HG03565 (cell line): ENCODE measurements around the gene RPRD1A.
A peak's percentile ranks its signal among the peaks of the same experiment; 100 is the strongest.
"Not testable (repeated sequence)": the region's sequence is repeated elsewhere in the genome, so short reads cannot be mapped to it uniquely, and the experiment has no call there.

Experiments
- ATAC-seq: cut with Tn5 transposase; IDR thresholded peaks from one replicate; pipeline ENCODE4 v1.9.1; 2021; ENCODE audit warnings: mild to moderate bottlenecking, moderate library complexity; ENCODE audit not compliant: unreplicated experiment

RPRD1A gene

DNA sequence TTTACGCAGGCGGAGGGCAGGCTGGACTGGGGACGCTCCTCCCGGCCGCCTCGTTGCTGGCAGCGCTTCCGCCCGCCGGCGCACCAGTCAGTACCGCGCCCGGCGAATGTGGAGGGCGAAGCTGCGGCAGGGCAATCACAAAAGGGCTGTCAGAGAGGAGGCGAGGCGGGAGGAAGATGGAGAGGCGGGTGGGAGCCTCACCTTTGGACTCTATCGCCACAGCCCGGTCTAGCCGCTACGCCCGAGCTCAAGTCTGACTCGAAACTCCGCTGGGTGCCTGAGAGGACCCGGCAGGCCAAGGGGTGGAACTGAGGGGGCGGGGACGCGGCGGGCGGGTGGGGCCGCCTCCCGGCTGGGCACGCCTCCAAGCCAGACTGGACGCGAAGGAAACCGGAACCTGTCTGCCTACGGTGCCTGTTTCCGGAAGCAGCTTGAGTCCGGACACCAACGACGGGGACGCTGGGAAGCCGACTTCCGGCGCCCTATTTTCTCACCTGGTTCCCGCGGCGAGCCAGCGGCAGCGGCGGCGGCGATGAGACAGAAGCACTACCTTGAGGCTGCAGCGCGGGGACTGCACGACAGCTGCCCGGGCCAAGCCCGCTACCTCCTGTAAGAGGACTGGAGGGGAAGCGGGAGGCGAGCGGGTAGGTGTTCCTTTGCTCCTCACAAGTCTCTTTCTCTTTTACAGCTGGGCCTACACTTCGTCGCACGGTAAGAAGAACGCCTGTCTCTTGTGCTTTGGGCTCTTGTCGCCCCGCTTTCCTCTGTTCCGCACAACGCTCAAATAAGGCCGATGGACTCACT, 95.0 kb downstream of the RPRD1A start, which contains the start of gene RMP24:
Gene RMP24, plus strand, starts transcription at position 483 of the 804 bp plus-strand sequence.
- ATAC-seq, result peak; percentile 77

DNA sequence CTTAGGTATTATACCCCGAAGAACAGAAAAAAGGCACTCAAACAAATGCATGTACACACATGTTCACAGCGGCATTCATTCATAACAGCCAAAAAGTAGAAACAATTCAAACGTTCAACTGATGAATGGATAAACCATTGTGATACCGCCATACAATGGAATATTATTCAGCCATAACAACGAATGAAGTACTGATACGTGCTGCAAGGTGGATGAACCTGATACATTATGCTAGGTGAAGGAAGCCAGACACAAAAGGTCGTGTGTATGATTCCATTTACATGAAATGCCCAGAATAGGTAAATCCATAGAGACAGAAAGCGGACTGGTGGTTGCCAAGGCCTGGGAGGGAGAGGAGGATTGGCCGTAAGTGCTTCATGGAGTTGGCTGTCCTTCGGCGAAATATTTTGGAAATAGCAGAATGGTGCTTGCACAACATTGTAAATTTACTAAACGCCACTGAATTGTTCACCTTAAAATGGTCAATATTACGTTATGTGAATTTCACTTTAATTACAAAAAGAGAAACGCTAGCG, 95.6 kb downstream of the RPRD1A start:
- ATAC-seq, result peak; percentile 12

DNA sequence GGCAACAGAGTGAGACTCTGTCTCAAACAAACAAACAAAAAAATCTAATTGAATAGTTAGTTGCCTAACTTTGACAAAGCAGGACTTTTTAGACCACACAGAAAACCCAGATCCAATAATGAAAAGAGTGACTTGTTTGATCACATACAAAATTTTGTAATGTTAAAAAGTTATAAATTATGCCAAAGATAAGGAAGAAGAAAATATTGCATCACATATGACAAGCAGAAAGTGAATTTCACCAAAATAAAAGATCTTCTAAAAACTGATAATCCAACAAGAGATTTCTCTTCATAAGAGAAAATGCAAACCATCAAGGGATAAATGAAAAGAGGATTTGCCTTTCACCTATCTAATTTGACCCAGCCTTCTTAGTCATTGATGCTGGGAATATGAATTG, 97.7 kb downstream of the RPRD1A start:
- ATAC-seq, result no peak

DNA sequence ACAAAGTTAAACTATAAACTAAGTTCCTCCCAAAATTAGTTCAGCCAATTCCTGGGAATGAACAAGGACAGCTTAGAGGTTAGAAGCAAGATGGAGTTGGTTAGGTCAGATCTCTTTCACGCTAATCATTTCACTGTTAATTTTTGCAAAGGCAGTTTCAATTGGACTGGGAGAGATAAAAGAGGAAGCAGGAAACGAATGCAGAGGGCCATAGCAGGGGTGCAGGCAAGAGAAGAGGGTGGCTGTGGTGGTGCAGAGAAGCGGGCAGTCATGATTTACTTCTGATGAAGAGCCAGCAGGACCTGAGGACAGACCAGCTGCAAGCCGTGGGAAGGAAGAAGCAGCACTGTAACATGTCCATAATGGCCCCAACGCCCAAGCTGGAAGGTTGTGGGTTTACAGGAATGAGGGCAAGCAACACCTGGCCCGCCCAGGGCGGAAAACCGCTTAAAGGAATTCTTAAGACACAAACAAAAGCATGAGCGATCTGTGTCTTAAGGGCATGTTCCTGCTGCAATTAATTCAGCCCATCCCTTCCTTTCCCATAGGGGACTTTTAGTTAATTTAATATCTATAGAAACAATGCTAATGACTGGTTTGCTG, 99.0 kb downstream of the RPRD1A start:
- ATAC-seq, result no peak

DNA sequence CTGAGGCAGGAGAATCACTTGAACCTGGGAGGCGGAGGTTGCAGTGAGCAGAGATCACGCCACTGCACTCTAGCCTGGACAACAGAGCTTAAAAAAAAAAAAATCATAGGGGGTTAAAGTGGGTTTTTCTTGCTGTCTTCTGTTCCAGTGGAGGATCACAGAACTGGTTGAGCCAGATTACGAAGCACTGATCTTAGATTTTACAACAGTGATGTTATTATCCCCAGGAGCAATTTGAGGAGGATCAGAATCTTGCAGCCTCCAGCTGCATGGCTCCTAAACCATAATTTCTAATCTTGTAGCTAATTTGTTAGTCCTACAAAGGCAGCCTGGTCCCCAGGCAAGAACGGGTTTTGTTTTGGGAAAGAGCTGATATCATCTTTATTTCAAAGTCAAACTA, 99.5 kb downstream of the RPRD1A start:
- not testable (repeated sequence) for ATAC-seq

DNA sequence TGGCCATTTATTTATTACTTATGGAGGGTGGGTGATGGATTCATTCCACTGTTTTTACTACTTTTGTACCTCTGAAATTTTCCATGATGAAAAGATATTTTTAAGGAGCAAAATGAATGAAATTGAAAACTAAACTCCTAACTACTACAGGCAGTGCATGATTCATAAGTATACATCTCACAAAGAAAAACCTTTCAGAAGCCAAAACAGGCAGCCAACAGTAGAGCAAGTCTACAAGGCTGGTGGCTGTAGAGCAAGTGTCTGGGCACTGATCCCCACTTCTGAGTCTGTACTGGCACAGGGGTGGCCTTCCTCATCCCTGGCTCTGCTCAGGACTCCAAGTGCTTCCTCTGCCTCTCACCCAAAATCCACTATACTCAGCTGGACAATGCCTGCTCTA, 103.0 kb downstream of the RPRD1A start:
- ATAC-seq, result no peak

DNA sequence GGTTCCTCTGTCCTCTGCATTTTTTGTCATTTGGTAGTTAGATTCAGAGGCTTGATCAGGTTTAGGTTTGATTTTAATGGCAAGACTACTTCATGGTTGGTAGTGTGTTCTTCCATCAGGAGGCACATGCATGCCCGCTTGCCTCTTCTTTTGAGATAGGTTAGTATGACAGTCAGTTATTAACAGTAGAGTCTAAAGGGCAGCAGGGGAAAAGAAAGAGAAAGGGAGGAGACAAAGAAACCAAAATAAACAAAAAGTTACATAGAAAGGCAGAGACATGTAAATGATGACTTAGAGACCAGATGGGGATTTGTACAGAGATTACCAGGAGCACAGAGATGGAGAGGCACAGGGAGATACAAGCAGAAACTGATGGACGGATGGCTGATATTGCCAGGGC, 105.0 kb downstream of the RPRD1A start:
- no peak for ATAC-seq

DNA sequence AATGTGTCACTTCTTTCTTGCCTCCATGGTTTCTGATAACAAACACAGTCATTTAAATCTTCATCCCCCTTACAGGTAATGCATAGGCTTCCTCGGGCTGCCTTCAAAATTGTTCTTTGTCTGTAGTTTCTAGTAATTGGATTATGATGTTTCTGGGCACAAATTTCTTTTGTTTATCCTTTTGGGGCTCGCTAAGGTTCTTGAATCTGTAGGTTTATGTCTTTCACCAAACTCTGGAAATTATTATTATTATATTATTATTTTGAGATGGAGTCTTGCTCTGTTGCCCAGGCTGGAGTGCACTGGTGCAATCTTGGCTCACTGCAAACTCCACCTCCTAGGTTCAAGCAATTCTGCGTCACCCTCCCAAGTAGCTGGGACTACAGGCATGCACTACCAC, 111.1 kb downstream of the RPRD1A start:
- ATAC-seq, result no peak

DNA sequence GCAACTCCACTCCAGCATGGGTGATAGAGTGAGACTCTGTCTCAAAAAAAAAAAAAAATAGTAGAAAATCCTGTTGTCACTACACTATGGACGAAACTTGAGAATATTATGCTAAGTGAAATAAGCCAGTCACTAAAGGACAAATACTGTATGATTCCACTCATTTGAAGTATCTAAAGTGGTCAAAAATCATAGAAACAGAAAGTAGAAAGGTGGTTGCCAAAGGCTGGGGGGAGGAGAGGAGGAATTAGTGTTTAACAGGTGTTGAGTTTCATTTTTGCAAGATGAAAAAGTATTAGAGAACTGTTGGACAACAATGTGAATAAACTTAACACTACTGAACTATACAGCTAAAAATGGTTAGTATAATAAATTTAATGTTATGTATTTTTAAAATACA, 113.7 kb downstream of the RPRD1A start:
- ATAC-seq, result no peak

DNA sequence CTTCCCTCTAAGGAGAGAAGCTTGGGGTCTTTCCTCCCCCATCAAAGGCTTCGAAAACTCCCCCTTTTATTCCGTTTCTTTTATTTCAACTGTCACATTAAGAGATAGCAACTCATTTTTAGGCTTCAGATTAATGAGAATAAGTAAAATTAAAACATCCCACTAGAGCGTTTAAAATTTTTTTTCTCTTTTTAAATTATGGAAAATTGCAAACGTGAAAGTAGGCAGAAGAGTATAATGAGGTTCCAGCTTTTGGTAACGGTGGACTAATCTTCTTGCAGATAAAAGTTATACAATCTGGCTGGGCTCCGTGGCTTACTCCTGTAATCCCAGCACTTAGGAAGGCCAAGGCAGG, 116.8 kb downstream of the RPRD1A start:
- ATAC-seq, result no peak

DNA sequence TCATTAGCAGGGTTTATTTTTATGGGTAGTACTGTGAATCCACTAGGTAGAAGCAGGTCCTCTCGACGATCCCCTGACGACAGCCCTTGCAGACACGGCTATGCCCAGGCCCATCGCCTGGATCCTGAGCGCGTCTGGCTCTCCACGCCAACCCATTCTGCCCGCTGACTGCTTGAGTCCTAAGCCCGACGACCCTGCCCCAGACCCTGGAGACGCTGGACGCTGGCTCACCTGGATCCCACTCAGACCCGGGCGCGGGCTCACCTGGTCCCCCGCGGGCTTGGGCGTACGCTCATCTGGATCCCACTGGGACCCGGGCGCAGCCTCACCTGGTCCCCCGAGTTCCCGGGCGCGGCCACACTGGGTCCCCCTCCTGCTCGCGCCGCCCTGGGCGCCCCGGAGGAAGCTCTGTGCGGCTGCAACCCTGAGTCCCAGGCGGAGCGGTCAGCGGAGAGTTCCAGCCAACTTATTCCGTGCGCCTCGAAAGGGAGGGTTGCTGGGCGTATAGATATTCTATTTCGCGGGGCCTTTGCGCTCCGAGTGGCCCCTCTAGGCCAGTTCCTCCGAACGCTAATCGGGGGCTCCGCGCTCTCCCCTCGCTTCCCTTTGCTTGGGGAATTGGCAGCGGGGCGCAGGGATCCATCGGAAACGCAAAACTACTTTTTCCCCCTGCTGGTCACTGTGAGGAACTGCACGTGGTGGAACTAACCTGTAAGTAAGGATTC, 117.3 kb downstream of the RPRD1A start:
- no peak for ATAC-seq

DNA sequence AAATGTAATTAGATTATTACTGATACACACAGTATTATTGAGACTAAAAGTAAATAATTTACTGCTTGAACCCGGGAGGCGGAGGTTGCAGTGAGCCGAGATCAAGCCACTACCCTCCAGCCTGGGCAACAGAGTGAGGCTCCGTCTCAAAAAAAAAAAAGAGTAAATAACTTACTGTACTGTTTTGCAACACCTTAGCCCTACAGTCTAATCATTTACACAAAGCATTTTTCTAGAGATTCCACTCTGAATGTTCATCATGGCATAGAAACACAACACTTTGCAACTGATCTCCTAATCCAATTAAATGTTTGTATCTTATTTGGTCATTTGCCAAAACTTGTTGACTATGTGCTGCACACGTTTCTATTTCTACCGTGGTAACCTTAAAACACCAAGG, 118.3 kb downstream of the RPRD1A start:
- ATAC-seq, result no peak

DNA sequence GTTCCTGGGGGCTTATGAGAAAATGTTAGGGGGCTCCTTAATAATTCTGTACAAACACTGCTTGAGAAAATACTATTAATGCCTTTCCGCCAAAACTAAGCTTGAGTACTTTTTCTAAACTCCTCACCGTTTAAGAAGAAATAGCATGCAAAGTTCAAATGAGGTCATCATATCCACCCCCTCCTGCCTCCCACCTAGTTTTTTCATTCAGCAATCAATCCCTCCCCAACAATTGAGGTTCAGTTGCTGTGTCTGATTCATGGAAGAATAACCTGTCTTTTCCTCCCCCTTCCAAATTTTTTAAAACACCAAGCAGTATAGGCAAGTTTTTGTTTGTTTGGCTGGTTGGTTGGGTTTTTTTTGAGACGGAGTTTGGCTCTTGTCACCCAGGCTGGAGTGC, 119.3 kb downstream of the RPRD1A start:
- ATAC-seq, result no peak

DNA sequence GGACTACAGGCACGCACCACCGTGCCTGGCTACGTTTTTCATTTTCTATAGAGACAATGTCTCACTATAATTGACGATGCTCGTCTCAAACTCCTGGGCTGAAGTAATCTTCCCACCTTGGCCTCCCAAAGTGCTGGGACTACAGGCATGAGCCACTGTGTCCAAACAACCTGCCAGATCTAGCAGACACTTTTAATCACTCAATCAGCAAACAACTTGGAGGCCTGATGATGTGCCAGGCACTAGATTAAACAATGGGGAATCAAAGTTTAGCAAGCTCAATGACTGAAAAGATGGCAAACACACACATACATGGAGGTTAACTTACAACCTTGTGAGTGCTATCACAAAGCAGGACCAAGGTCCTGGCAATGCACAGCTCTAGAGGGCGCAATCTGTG, 124.7 kb downstream of the RPRD1A start:
- ATAC-seq, result no peak

DNA sequence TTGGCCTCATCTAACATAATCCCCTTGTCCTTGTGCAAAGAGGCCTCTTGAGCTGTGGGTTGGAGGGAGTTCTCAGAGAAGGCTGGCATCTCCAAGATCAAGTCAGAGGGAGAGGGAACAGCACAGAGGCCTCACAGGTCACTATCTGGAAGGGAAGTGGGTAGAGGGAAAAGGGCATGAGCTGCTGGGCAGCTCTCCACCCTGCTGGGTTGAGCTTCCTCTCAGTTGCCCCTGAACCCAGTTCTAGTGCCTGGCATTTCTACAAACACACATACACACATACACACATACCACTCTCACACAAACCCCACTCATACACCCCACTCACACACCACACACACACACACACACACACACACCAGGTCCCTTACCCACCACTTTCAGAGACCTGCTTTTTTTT, 125.2 kb downstream of the RPRD1A start:
- no peak for ATAC-seq

DNA sequence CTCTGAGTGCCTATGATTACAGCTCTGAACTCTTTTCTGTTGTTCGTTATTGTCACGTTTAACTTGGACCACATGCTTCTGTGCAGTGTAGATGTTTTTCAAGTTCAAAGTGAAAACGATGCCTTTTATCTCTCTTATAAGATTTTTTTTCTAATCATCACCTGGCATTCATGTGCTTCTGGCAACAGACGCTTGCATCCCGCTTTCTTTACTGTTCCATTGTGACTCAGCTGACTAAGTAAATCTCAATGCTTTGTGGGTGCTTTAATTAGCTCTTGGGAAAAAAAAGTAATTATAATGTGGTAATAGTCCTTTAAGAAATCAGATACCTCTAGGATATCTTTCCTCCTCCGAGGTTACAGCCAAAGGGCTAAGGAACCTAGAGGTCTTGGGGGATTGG, 126.1 kb downstream of the RPRD1A start:
- no peak for ATAC-seq
